Endodermal cell (in vitro differentiated cells): ENCODE results near the gene SPNS2. TPM values are rescaled to one million over a fixed set of nuclear protein-coding genes. Genes with fewer than 3 reads are reported as not detected.

Experiments used
- DNase-seq: peaks from one replicate; pipeline ENCODE4 v3.0.0-alpha.2; 2017
- H3K27ac ChIP-seq: 2 replicates; pipeline ENCODE4 v1.5.1; 2013; ENCODE audit warnings: mild to moderate bottlenecking, low read depth, low read length, moderate library complexity
- H3K27me3 ChIP-seq: 2 replicates; pipeline ENCODE4 v1.6.1; 2013; ENCODE audit warnings: mild to moderate bottlenecking, low read length, moderate library complexity; ENCODE audit not compliant: insufficient read depth, control insufficient read depth, poor library complexity, severe bottlenecking
- H3K36me3 ChIP-seq: 2 replicates; pipeline ENCODE4 v1.7.0; 2013; ENCODE audit warnings: mild to moderate bottlenecking, low read length, moderate library complexity; ENCODE audit not compliant: control insufficient read depth, insufficient read depth
- H3K4me1 ChIP-seq: one replicate; pipeline ENCODE4 v1.7.0; 2013; ENCODE audit warnings: low read length; ENCODE audit not compliant: control insufficient read depth, insufficient read depth
- H3K4me3 ChIP-seq: 2 replicates; pipeline ENCODE4 v1.5.1; 2013; ENCODE audit warnings: mild to moderate bottlenecking, low read length, moderate library complexity
- H3K9ac ChIP-seq: 2 replicates; pipeline ENCODE4 v1.6.1; 2013; ENCODE audit warnings: mild to moderate bottlenecking, low read length, moderate library complexity; ENCODE audit not compliant: poor library complexity, severe bottlenecking; ENCODE audit errors: extremely low read depth
- H3K9me3 ChIP-seq: 2 replicates; pipeline ENCODE4 v1.6.1; 2013; ENCODE audit warnings: mild to moderate bottlenecking, low read length, moderate library complexity; ENCODE audit not compliant: control insufficient read depth
- H3K27ac Mint-ChIP-seq: 2 replicates; pipeline ENCODE4 v1.8.0; 2020; ENCODE audit warnings: mixed read lengths
- H3K27me3 Mint-ChIP-seq: 2 replicates; pipeline ENCODE4 v1.8.0; 2021; ENCODE audit warnings: mild to moderate bottlenecking, mixed read lengths; ENCODE audit not compliant: insufficient read depth
- H3K36me3 Mint-ChIP-seq: 2 replicates; pipeline ENCODE4 v1.8.0; 2020; ENCODE audit warnings: low read depth, mixed read lengths
- H3K4me1 Mint-ChIP-seq: 2 replicates; pipeline ENCODE4 v1.8.0; 2020; ENCODE audit warnings: mixed read lengths
- H3K4me3 Mint-ChIP-seq: 2 replicates; pipeline ENCODE4 v1.8.0; 2020; ENCODE audit warnings: mild to moderate bottlenecking, moderate library complexity, mixed read lengths
- H3K9me3 Mint-ChIP-seq: 2 replicates; pipeline ENCODE4 v1.8.0; 2020; ENCODE audit warnings: mild to moderate bottlenecking, mixed read lengths
- WGBS, 2 experiments: methylation state at CpG; one replicate each; pipeline versions ENCODE4 v1.1.5 to v1.1.7; 2013; ENCODE audit warnings: missing lambda C conversion rate in 2 of 2, mixed read lengths in 1 of 2; ENCODE audit not compliant: insufficient coverage in 1 of 2, insufficient read length in 1 of 2; 5-methylcytosine and 5-hydroxymethylcytosine counted together
- total RNA-seq, 2 donors: library from RNA; stranded (reverse); fragmentation: NEBNext Ultra II Directional in 1 of 2; extraction: Animal tissue kit (Norgen Biotek cat#: 25700) in 1 of 2; gene quantifications; 2 replicates in 1 of 2; 3 replicates in 1 of 2; pipeline ENCODE4 v1.2.1, GENCODE V29; 2021
- TF ChIP-seq, protein P1 (sequence below): fragments of 200-600 bp; sonication (generic); conservative IDR thresholded peaks from 2 replicates; pipeline ENCODE4 v1.5.0; 2021; ENCODE audit warnings: antibody characterized with exemption, mild to moderate bottlenecking

SPNS2 gene
- total RNA-seq, 2 donors from 2014 or later = 0.09 TPM; not detected in 1

DNA sequence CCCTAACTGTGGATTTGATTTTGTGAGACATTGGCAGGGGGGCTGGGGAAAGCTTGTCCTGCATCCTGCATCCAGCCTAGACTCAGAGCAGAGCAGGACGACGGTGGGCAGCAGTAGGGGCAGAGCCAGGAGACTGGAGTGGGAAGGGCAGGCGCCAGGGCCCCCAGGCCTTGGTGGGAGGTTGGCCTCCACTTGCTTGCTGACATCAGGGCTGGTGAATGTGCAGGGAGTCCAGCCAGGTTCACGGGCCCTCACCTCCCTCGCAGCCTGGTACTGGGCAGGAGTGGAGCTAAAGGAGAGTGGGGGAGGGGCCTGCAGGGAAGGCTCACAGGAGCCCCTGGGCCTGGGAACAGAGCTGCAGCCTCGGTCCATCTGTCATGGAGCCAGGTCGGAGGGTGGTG is 83.4 kb downstream of the SPNS2 start:
- Mint-ChIP-seq H3K27ac (no peak overlapping the region), H3K4me3 (no peak overlapping the region), H3K27me3 (peaks cover 55% of the 10 kb centered on the region), H3K4me1 (peaks cover 5% of the 10 kb centered on the region), H3K9me3 (peaks cover 5% of the 10 kb centered on the region), H3K36me3 (no peaks in the 10 kb centered on the region)
- Histone ChIP-seq H3K36me3 (no peaks in the 10 kb centered on the region), H3K27me3 (peaks cover 48% of the 10 kb centered on the region), H3K9me3 (no peaks in the 10 kb centered on the region), H3K27ac (no peak overlapping the region), H3K4me3 (no peak overlapping the region), H3K9ac (no peak overlapping the region), H3K4me1 (peaks cover 3% of the 10 kb centered on the region)
- TF ChIP-seq, protein P1, sequence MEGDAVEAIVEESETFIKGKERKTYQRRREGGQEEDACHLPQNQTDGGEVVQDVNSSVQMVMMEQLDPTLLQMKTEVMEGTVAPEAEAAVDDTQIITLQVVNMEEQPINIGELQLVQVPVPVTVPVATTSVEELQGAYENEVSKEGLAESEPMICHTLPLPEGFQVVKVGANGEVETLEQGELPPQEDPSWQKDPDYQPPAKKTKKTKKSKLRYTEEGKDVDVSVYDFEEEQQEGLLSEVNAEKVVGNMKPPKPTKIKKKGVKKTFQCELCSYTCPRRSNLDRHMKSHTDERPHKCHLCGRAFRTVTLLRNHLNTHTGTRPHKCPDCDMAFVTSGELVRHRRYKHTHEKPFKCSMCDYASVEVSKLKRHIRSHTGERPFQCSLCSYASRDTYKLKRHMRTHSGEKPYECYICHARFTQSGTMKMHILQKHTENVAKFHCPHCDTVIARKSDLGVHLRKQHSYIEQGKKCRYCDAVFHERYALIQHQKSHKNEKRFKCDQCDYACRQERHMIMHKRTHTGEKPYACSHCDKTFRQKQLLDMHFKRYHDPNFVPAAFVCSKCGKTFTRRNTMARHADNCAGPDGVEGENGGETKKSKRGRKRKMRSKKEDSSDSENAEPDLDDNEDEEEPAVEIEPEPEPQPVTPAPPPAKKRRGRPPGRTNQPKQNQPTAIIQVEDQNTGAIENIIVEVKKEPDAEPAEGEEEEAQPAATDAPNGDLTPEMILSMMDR = no peak
- 0 to 77% methylated on average over 1 to 7 of the region's 7 CpGs for WGBS, 2 experiments
- DNase-seq = no peak

DNA sequence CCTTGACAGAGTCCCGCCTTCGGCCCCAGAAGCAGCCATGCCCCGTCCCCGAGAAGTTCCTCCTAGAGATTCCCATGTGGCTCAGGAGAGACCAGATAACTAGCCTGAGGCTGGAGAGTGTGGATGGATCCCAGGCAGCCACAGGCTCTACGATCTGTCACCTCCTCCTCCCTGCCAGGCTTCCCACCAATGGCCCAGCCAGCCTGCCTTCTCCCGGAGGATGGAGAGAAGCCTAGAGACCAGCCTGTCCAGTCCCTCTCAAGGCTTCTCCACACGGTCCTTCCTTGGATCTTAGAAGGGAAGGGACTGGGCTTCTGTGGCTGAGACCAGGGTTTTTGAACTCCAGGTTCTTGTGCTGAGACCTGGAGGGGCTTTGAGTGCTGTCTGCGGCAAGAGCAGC is 84.0 kb downstream of the SPNS2 start:
- peak; percentile 62 for DNase-seq
- Mint-ChIP-seq H3K36me3 (no peaks in the 10 kb centered on the region), H3K4me3 (no peak overlapping the region), H3K27me3 (peaks cover 58% of the 10 kb centered on the region), H3K9me3 (peaks cover 4% of the 10 kb centered on the region), H3K27ac (no peak overlapping the region), H3K4me1 (peaks cover 5% of the 10 kb centered on the region)
- TF ChIP-seq, protein P1 = no peak
- no peak overlapping the region for H3K9ac ChIP-seq
- H3K9me3 ChIP-seq = no peaks in the 10 kb centered on the region
- H3K4me3 ChIP-seq = no peak overlapping the region
- H3K36me3 ChIP-seq = no peaks in the 10 kb centered on the region
- H3K4me1 ChIP-seq = no peaks in the 10 kb centered on the region
- no peak overlapping the region for H3K27ac ChIP-seq
- 87% methylated on average over 8 of the region's 8 CpGs; no CpG with 5 or more reads in 1 of the 2 experiments for WGBS, 2 experiments
- peaks cover 50% of the 10 kb centered on the region for H3K27me3 ChIP-seq

DNA sequence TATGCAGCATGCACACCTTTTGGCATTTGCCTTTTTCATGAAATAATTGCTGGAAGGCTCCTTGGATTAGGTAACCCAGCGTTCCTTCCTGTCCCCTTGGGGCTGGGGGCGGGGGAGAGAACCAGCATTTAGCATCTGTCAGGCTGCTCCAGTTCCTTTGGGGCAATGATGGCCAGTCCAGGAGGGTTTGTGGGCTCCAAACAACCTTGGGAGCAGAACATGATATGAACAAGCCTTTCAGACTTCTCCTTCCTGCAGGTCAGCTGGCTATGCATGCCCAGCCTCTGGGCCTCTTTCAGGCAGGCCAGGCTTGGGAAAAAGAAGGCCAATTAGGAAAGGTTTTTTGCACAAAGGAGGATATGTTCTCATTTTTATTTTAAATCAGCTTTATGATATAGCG is 84.5 kb downstream of the SPNS2 start:
- H3K27me3 Mint-ChIP-seq = peaks cover 60% of the 10 kb centered on the region

More for the DNA sequence above, 84.5 kb downstream of the SPNS2 start:
- TF ChIP-seq, protein P1 = no peak
- H3K4me3 ChIP-seq = no peak overlapping the region
- Mint-ChIP-seq H3K4me3 (peak overlapping the region; percentile 56), H3K36me3 (no peaks in the 10 kb centered on the region), H3K27ac (no peak overlapping the region), H3K9me3 (no peaks in the 10 kb centered on the region), H3K4me1 (peaks cover 5% of the 10 kb centered on the region)
- H3K9me3 ChIP-seq = no peaks in the 10 kb centered on the region
- no peak for DNase-seq
- H3K27me3 ChIP-seq = peaks cover 50% of the 10 kb centered on the region
- H3K27ac ChIP-seq = no peak overlapping the region
- no peaks in the 10 kb centered on the region for H3K36me3 ChIP-seq
- no peak overlapping the region for H3K9ac ChIP-seq
- H3K4me1 ChIP-seq = no peaks in the 10 kb centered on the region
- WGBS, 2 experiments = 88 to 93% methylated on average over 2 to 3 of the region's 3 CpGs
